ENCODE data around the gene KNTC1.

DNA sequence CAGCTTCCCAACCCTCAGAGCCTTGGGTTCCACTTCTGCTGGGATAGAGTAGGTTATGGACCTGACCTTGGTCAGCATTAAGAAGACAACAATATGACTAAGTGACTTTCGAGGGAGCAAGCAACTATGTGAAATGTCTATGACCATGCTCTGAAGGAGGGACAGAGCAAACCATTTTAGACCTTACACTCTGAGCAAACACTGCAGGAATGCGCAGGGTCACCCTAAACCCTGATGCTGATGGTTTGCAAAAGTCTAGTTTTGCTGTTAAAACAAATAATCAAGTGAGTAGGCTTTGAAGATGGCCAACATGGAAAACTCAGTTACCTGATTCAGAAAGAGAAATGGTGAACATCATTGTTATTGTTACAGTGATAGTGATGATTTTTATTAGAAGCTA is 35.1 kb upstream of the KNTC1 start:
- TF ChIP-seq, protein P1, sequence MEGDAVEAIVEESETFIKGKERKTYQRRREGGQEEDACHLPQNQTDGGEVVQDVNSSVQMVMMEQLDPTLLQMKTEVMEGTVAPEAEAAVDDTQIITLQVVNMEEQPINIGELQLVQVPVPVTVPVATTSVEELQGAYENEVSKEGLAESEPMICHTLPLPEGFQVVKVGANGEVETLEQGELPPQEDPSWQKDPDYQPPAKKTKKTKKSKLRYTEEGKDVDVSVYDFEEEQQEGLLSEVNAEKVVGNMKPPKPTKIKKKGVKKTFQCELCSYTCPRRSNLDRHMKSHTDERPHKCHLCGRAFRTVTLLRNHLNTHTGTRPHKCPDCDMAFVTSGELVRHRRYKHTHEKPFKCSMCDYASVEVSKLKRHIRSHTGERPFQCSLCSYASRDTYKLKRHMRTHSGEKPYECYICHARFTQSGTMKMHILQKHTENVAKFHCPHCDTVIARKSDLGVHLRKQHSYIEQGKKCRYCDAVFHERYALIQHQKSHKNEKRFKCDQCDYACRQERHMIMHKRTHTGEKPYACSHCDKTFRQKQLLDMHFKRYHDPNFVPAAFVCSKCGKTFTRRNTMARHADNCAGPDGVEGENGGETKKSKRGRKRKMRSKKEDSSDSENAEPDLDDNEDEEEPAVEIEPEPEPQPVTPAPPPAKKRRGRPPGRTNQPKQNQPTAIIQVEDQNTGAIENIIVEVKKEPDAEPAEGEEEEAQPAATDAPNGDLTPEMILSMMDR (conservative IDR thresholded peaks at IDR 0.05 in 1 of 2, IDR thresholded peaks at IDR 0.05 in 1 of 2; ENCODE audit: extremely low read depth in 1 of 2, insufficient read depth in 1 of 2, low read depth in 1 of 2, low read length in 2 of 2): no peak
- TF ChIP-seq EZH2 (IDR thresholded peaks at IDR 0.05; ENCODE audit: borderline replicate concordance, low read length): no peak
